LNCAP (cell line): ENCODE results near the gene KLF16.
A peak's percentile ranks its signal among the peaks of the same experiment; 100 is the strongest.

Experiments
- TF ChIP-seq, protein P1 (sequence below): fragments of 450-650 bp; IDR thresholded peaks from 2 replicates; pipeline ENCODE4 v1.5.1; 2017; ENCODE audit warnings: mild to moderate bottlenecking

KLF16 gene

DNA sequence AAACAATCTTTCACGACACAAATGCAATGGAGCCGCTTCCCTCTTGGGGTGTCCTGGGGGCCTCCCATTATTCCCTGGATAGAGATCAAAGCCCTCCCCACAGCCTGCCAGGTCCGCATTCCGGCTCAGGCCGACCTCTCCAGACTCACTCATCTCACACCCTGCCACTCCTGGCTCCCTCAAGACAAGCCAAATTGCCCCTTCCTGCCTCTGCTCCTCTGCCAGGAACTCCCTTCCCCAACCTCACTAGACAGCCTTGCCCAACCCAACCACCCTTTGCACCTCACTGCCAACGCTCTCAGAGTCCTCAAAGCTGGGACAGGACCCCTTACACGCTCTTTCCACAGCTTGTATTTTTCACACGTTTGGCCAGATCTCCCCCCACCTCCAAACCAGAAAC is 20.4 kb upstream of the KLF16 start:
- TF ChIP-seq, protein P1, sequence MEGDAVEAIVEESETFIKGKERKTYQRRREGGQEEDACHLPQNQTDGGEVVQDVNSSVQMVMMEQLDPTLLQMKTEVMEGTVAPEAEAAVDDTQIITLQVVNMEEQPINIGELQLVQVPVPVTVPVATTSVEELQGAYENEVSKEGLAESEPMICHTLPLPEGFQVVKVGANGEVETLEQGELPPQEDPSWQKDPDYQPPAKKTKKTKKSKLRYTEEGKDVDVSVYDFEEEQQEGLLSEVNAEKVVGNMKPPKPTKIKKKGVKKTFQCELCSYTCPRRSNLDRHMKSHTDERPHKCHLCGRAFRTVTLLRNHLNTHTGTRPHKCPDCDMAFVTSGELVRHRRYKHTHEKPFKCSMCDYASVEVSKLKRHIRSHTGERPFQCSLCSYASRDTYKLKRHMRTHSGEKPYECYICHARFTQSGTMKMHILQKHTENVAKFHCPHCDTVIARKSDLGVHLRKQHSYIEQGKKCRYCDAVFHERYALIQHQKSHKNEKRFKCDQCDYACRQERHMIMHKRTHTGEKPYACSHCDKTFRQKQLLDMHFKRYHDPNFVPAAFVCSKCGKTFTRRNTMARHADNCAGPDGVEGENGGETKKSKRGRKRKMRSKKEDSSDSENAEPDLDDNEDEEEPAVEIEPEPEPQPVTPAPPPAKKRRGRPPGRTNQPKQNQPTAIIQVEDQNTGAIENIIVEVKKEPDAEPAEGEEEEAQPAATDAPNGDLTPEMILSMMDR = no peak

DNA sequence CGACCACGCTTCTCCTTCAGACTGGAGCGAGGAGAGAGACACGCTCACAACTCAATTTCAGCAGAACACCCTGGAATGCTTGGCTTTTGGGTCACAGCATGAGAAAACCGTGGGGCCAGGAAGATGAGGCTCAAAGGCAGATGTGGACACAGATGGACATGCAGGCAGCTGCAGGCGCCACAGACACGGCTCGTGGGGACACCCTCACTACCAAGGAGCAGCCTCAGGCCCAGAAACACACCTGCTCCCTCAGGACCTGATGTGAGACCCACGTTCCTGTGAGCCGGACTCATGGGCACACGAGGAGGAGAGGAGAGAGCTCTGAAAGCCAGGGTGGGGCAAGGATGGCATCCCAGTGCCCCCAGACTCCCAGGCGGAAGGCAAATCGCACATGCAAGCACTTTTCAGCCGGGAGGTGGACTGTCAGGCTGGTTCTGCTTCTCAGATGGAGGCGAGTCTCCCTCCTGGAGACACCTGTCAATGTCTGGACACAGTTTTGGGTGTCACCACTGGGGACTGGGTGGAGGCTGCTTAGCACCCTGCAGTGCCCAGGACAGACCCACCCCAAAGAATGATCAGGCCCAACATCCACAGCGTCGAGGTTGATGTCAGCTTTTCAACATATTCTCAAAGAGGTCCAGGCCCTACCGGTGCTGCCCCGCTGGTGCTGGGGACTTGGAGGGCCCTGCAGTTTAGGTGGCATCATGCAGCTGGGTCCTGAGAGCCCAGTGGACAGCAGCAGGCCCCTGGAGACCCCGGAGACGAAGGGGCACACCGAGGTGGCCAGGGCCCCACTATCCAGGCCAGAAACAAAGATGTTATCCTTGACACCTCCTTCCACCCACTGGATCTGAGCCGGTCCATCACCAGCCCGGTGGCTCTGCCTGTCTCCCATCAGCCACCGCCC is 19.7 kb upstream of the KLF16 start:
- TF ChIP-seq, protein P1 = no peak

DNA sequence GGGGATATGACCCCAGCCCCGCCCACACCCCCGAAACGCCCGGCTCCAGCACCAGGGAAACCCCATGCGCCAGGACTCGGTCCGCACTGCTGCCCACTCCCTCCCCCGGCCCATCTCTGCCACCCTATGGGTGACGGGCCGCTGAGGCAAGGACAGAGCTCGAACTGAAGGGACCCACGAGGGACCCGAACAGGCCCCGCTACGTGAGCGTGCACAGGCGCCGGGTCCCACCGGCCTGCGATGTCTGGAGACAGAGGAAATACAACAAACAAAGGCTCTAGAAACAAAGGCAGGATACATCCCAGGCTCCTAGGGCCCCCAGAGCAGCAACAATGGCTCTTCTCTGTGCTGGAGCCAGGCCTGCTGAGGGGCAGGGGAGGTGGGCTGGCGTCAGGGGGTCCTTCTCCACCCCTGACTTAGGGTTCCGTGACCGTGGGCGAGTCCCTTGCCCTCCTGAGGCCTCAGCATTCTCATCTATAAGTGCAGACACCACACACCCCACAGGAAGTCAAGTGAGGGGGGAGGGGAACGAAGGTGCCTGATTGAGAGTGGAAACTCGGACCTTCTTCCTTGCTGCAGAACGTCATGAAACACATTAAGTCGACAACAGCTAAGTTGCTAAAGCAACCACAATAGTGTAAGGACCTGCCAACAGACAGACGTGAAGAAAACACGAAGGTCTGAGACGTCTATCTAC is 18.9 kb upstream of the KLF16 start:
- TF ChIP-seq, protein P1 = no peak

DNA sequence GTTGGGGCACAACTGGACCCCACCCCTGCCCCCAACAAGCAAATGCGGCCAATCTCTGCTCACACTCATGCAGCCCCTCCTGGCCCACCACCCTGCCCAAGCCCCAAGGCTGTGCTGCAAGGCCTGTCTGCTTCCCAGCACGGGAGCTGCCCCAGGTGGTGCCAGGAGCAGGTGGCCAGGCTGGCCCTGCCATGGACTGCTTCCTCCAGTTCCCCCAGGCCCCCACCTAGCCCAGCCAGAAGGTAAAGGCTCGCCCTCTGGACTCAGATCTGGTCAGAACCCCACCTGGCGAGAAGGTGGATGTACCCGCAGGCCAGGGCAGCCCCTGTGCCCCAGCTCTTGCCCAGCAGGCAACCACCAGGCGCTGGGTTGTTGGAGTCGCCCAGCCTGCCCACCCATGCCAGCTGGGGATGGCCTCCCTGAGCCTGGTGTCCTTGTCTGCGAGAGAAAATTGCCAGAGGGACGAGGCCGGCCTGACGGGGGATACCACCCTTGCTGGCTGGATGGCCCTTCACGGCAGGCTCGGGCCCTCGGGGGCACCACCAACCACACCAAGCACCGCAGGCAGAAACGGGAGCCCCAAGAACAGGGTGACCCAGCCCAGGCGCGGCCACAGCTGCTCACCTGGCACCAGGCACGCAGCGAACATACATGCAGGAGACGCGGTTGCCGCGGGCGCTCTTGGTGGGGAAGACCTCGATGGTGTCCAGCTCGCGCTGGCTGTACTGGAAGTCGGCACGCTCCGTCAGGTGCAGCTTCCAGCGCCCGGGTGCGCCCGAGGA is 17.4 kb upstream of the KLF16 start:
- TF ChIP-seq, protein P1 = no peak

DNA sequence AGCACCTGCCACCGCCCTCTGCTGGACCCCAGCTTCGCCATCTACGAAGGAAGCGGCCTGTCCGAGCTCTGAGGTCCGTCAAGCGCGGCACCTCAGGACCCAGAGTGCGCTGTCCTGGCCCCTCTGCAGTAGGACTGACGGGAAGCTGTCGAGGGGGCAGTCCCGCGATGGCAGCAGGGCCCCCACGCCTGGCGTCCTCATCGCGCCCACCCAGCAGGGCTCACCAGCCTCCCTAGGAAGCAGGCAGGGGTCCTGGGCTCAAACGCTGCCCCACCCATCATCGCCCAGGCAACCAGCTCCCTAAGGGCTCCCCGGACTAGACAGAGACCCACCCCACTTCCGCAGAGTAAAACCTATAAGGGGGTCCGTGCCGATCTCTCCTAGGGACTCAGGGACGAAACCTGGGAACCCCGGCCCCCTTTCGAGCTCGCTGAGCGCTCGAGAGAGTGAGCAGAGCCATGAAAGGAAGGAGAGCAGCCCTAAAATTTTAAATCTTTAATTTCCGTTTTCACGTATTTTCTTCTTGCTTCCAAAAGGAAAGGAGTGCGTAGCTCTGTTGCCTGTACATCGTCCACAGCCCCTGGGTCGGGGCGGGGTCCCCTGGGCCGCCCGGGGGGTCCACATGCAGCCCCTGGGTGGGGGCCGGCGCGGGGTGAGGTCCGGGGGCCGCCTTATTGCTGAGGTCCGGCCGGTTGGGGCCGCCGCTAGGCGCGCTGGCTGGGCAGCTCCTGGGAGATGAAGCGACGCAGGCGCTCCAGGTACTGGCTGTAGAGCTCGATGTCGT is 13.3 kb upstream of the KLF16 start:
- TF ChIP-seq, protein P1 = peak; percentile 28; the same call in 1 of the 2 replicates

DNA sequence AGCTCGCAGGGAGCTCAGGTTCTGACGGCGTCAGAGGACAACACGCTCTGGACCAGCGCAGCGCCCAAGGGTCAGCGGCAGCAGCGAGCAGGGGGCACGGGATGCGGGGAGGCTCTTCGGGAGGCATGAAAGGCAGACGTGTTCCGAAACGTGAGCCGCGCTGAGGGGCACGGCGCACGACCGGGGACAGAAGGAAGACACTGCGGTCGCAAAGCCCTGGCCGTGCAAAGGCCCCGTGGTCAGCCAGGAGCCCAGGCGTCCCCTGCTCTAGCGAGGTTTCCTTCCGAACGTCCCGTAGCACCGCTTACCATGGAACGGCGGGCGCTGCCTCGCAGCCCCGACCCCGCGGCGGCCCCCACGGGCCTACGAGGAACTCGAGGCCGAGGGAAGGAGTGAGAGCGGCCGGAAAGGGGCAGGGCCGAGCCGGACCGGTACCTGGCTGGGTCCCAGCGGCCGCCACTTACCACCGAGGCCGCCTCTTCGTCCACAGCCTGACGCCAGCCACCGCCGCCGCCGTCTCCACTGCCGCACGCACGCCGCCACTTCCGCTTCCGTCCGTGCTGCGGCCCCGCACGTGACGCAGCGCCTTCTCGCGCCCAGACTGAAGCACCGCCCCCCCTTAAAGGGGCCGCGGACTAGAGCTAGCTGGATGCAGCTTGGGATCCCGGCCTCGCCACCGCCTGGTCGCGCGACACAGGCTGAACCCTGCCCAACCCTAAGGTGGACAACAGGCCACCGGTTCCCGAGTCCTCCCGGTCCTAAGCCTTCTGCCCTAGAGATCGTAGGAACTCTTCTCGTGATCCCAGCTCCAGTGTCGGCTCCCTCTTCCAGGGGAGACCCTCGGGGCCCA is 12.5 kb upstream of the KLF16 start:
- TF ChIP-seq, protein P1 = no peak; the same call in 1 of the 2 replicates
